ENCODE data around the gene STXBP1. TPM values are rescaled to one million over a fixed set of nuclear protein-coding genes. Genes with fewer than 3 reads are reported as not detected.

Gene STXBP1
- total RNA-seq, 1 experiment from 2014 or later, result 40.6 TPM

DNA sequence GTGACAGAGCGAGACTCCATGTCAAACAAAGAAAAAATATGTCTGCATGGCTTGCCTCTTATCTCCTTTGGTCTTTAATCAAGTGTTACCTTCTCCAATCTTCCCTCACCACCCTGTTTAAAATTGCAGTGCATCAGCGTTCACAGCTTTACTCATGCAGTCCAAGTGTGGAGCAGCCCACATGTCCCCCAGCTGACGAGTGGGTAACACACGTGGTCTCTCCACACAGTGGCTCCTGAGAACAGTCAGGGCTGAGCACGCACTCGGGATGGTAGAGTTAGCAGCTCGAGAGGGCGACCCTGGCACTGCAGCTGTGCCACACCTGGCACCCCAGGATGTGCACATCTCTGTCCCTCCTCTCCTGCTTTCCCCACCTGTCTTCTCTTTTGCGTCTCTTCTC, 68.8 kb downstream of the STXBP1 start:
- Histone ChIP-seq H3K4me1 (ENCODE audit: control insufficient read depth in 1 of 2, insufficient read depth in 2 of 2, low read length in 2 of 2) (peaks cover 0 to 9% of the 10 kb centered on the region in 2 experiments; a peak in 1 of 4 replicates), H2AFZ (ENCODE audit: low read depth, low read length, poor library complexity, severe bottlenecking) (no peak overlapping the region), H3K27me3 (ENCODE audit: insufficient read depth, low read length) (no peaks in the 10 kb centered on the region), H3K27ac (ENCODE audit: low read depth, low read length) (no peak overlapping the region), H3K9ac (ENCODE audit: low read length) (no peak overlapping the region), H3K9me2 (ENCODE audit: insufficient read depth) (no peaks in the 10 kb centered on the region), H3K36me3 (ENCODE audit: control insufficient read depth in 1 of 2, insufficient read depth in 2 of 2, low read length in 2 of 2) (peaks cover 0 to 3% of the 10 kb centered on the region in 2 experiments; a peak in 1 of 4 replicates), H3K79me2 (ENCODE audit: insufficient read depth, low read length) (no peaks in the 10 kb centered on the region), H3K4me3 (replicated peaks in 1 of 2; ENCODE audit: low read depth in 1 of 2, low read length in 2 of 2) (no peak overlapping the region), H3K9me3 (ENCODE audit: control insufficient read depth in 1 of 2, insufficient read depth in 1 of 2, low read depth in 1 of 2, low read length in 2 of 2) (no peaks in the 10 kb centered on the region), H3K4me2 (ENCODE audit: low read length) (no peak overlapping the region), H4K20me1 (ENCODE audit: insufficient read depth) (no peaks in the 10 kb centered on the region)
- ATAC-seq (no peak), DNase-seq (ENCODE audit: low read depth, low spot score) (no peak)
- ChIA-PET POLR2A (no interaction called here), RAD21 (ENCODE audit: low non-redundant PET in 1 of 2, low total read pairs in 2 of 2, uncharacterized antibody in 2 of 2, unreplicated experiment in 2 of 2) (no interaction called here), CTCF (no interaction called here)
- BruUV-seq (replicated peaks), result no TSS peak
- no peak for TF ChIP-seq SRF (IDR thresholded peaks at IDR 0.05; ENCODE audit: low read depth)
- no peak for TF ChIP-seq YY1 (IDR thresholded peaks at IDR 0.05; ENCODE audit: extremely low read depth, insufficient replicate concordance, low read depth, low read length)
- no peak for TF ChIP-seq JUND (IDR thresholded peaks at IDR 0.05)
- TF ChIP-seq, protein P1, sequence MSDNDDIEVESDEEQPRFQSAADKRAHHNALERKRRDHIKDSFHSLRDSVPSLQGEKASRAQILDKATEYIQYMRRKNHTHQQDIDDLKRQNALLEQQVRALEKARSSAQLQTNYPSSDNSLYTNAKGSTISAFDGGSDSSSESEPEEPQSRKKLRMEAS (IDR thresholded peaks at IDR 0.05), result no peak
- no peak for TF ChIP-seq RAD21 (IDR thresholded peaks at IDR 0.05; ENCODE audit: low read depth)
- TF ChIP-seq EZH2 (IDR thresholded peaks at IDR 0.05), result no peak
- TF ChIP-seq EZH2phosphoT487 (IDR thresholded peaks at IDR 0.05; ENCODE audit: borderline replicate concordance), result no peak
- no peak for TF ChIP-seq ZNF274 (IDR thresholded peaks at IDR 0.05; ENCODE audit: low read depth, low read length)
- TF ChIP-seq, protein P2, sequence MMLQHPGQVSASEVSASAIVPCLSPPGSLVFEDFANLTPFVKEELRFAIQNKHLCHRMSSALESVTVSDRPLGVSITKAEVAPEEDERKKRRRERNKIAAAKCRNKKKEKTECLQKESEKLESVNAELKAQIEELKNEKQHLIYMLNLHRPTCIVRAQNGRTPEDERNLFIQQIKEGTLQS (IDR thresholded peaks at IDR 0.05), result no peak
- TF ChIP-seq POLR2AphosphoS5 (IDR thresholded peaks at IDR 0.05; ENCODE audit: low read depth, low read length), result no peak
- no peak for TF ChIP-seq ZFX (IDR thresholded peaks at IDR 0.05)
- TF ChIP-seq TCF7L2 (IDR thresholded peaks at IDR 0.05; ENCODE audit: borderline replicate concordance, extremely low read depth, insufficient read depth, insufficient read length), result no peak
- TF ChIP-seq SIN3A (IDR thresholded peaks at IDR 0.05; ENCODE audit: low read depth), result no peak
- TF ChIP-seq, protein P3, sequence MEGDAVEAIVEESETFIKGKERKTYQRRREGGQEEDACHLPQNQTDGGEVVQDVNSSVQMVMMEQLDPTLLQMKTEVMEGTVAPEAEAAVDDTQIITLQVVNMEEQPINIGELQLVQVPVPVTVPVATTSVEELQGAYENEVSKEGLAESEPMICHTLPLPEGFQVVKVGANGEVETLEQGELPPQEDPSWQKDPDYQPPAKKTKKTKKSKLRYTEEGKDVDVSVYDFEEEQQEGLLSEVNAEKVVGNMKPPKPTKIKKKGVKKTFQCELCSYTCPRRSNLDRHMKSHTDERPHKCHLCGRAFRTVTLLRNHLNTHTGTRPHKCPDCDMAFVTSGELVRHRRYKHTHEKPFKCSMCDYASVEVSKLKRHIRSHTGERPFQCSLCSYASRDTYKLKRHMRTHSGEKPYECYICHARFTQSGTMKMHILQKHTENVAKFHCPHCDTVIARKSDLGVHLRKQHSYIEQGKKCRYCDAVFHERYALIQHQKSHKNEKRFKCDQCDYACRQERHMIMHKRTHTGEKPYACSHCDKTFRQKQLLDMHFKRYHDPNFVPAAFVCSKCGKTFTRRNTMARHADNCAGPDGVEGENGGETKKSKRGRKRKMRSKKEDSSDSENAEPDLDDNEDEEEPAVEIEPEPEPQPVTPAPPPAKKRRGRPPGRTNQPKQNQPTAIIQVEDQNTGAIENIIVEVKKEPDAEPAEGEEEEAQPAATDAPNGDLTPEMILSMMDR (IDR thresholded peaks at IDR 0.05 in 2 of 3, conservative IDR thresholded peaks at IDR 0.05 in 1 of 3; ENCODE audit: borderline replicate concordance in 1 of 3, insufficient read depth in 1 of 3, low read depth in 2 of 3, low read length in 2 of 3), result no peak
- TF ChIP-seq CEBPB (IDR thresholded peaks at IDR 0.05; ENCODE audit: low read depth), result no peak
- TF ChIP-seq POLR2A (IDR thresholded peaks at IDR 0.05; ENCODE audit: borderline replicate concordance, extremely low read depth, insufficient read depth, insufficient read length), result no peak
- TF ChIP-seq, protein P4, sequence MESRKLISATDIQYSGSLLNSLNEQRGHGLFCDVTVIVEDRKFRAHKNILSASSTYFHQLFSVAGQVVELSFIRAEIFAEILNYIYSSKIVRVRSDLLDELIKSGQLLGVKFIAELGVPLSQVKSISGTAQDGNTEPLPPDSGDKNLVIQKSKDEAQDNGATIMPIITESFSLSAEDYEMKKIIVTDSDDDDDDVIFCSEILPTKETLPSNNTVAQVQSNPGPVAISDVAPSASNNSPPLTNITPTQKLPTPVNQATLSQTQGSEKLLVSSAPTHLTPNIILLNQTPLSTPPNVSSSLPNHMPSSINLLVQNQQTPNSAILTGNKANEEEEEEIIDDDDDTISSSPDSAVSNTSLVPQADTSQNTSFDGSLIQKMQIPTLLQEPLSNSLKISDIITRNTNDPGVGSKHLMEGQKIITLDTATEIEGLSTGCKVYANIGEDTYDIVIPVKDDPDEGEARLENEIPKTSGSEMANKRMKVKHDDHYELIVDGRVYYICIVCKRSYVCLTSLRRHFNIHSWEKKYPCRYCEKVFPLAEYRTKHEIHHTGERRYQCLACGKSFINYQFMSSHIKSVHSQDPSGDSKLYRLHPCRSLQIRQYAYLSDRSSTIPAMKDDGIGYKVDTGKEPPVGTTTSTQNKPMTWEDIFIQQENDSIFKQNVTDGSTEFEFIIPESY (IDR thresholded peaks at IDR 0.05; ENCODE audit: extremely low read depth, insufficient replicate concordance, low read length), result no peak
- intact Hi-C loops (cut with micrococcal nuclease), result no loop called here
